ENCODE measurements around the gene RAVER1. TPM values are rescaled to one million over a fixed set of nuclear protein-coding genes. Genes with fewer than 3 reads are reported as not detected.

The RAVER1 gene
- total RNA-seq, 4 donors from 2014 or later = 22.2 to 34.2 (median 24.3) TPM

- no peak overlapping the region for H3K4me3 ChIP-seq
- H3K4me1 ChIP-seq = no peaks in the 10 kb centered on the region
- TF ChIP-seq EP300 (IDR thresholded peaks at IDR 0.05) (no peak), POLR2A (IDR thresholded peaks at IDR 0.05) (no peak), CTCF (IDR thresholded peaks at IDR 0.05) (no peak)
- peaks cover 0 to 100% (median 32%) of the 10 kb centered on the region in 3 donors for H3K36me3 ChIP-seq
- H3K27me3 ChIP-seq = no peaks in the 10 kb centered on the region
- peaks cover 0 to 5% (median 0%) of the 10 kb centered on the region in 4 donors for H3K9me3 ChIP-seq
- no peak for DNase-seq (ENCODE audit: low spot score in 2 of 2)
- H3K27ac ChIP-seq = no peak overlapping the region
- 95% methylated on average over 22 to 23 of the region's 23 CpGs for WGBS, 2 donors
These were observed 32.2 kb upstream of the RAVER1 start for GRCh38 chr19:10365518-10365917.

- peaks cover 0 to 100% (median 28%) of the 10 kb centered on the region in 3 donors for H3K36me3 ChIP-seq
- no peaks in the 10 kb centered on the region for H3K27me3 ChIP-seq
- H3K4me3 ChIP-seq = no peak overlapping the region
- no peaks in the 10 kb centered on the region for H3K4me1 ChIP-seq
- no peak overlapping the region for H3K27ac ChIP-seq
- H3K9me3 ChIP-seq = peaks cover 0 to 5% (median 0%) of the 10 kb centered on the region in 4 donors
- no peak for TF ChIP-seq POLR2A (IDR thresholded peaks at IDR 0.05)
- no peak for TF ChIP-seq CTCF (IDR thresholded peaks at IDR 0.05)
- no peak for TF ChIP-seq EP300 (IDR thresholded peaks at IDR 0.05)
- DNase-seq (ENCODE audit: low spot score in 2 of 2) = no peak
- 80 to 91% methylated on average over 15 of the region's 19 CpGs for WGBS, 2 donors
These were observed 31.3 kb upstream of the RAVER1 start for GRCh38 chr19:10364644-10365043.

- Histone ChIP-seq H3K9me3 (peaks cover 0 to 5% (median 0%) of the 10 kb centered on the region in 4 donors), H3K27me3 (no peaks in the 10 kb centered on the region), H3K27ac (no peak overlapping the region), H3K4me3 (no peak overlapping the region), H3K36me3 (peaks cover 0 to 100% (median 28%) of the 10 kb centered on the region in 3 donors), H3K4me1 (no peaks in the 10 kb centered on the region)
- DNase-seq (ENCODE audit: low spot score in 2 of 2) = no peak
- 89 to 91% methylated on average over 8 to 11 of the region's 12 CpGs for WGBS, 2 donors
- no peak for TF ChIP-seq POLR2A (IDR thresholded peaks at IDR 0.05)
- no peak for TF ChIP-seq EP300 (IDR thresholded peaks at IDR 0.05)
- no peak for TF ChIP-seq CTCF (IDR thresholded peaks at IDR 0.05)
These were observed 30.5 kb upstream of the RAVER1 start for GRCh38 chr19:10363789-10364281.

- H3K9me3 ChIP-seq = no peaks in the 10 kb centered on the region
- TF ChIP-seq EP300 (IDR thresholded peaks at IDR 0.05) (no peak), CTCF (IDR thresholded peaks at IDR 0.05) (no peak), POLR2A (IDR thresholded peaks at IDR 0.05) (no peak)
- no peak overlapping the region for H3K27ac ChIP-seq
- 92 to 98% methylated on average over 7 to 18 of the region's 18 CpGs for WGBS, 2 donors
- no peaks in the 10 kb centered on the region for H3K4me1 ChIP-seq
- no peak overlapping the region for H3K4me3 ChIP-seq
- H3K27me3 ChIP-seq = no peaks in the 10 kb centered on the region
- H3K36me3 ChIP-seq = peaks cover under 1 to 100% (median 28%) of the 10 kb centered on the region in 3 donors
- no peak for DNase-seq (ENCODE audit: low spot score in 2 of 2)
These were observed 28.9 kb upstream of the RAVER1 start for GRCh38 chr19:10362259-10362658.

- no peak for DNase-seq (ENCODE audit: low spot score in 2 of 2)
- 81 to 87% methylated on average over 16 of the region's 16 CpGs for WGBS, 2 donors
- H3K4me3 ChIP-seq = no peak overlapping the region
- TF ChIP-seq EP300 (IDR thresholded peaks at IDR 0.05) (no peak), CTCF (IDR thresholded peaks at IDR 0.05) (no peak), POLR2A (IDR thresholded peaks at IDR 0.05) (no peak)
- no peaks in the 10 kb centered on the region for H3K9me3 ChIP-seq
- H3K27me3 ChIP-seq = no peaks in the 10 kb centered on the region
- H3K36me3 ChIP-seq = peaks cover 3 to 100% (median 28%) of the 10 kb centered on the region in 3 donors
- no peaks in the 10 kb centered on the region for H3K4me1 ChIP-seq
- no peak overlapping the region for H3K27ac ChIP-seq
These were observed 28.3 kb upstream of the RAVER1 start for GRCh38 chr19:10361569-10362011.

Data from tibial nerve (tissue), 4 donors.